ENCODE results near the gene TNS1. TPM values are rescaled to one million over a fixed set of nuclear protein-coding genes. Genes with fewer than 3 reads are reported as not detected.

The TNS1 gene
- total RNA-seq, 1 experiment from 2014 or later: 3.4 TPM

DNA sequence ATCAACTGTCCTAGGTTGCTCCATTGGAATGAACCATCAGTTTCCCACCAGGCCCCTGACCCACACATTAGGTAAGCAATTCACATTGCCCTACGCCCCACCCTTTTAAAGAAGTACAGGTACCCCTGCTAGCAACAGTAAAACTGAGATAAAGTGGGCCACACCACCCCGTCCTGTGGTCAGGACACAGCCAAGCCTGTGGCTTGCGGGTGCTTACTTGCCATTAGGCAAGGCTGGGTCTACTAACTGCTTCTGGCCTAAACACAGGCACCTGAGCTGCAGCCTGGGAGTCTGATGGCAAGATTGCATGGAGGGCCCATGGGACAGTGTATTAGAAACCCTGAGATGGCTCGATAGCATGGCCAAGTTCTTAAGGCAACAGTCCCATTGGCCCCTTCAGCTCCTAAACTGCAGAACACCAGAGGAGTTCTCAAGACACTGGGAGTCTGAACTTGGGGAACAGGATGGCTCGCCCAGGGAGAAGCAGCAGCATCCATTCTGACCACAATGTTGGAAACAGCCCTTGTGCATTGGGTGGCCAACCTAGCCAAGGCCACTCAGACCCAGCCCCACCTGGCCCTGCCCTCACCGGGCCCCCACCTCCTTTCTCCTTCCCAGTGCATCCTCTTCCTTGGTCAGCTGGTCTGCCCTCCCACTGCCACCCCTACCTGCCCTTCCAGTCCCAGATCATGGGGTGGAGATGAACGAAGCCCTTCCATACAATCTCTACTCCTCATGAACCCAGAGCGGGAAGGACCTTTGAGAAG, 177.1 kb downstream of the TNS1 start:
- no peaks in the 10 kb centered on the region for H3K79me2 ChIP-seq (ENCODE audit: insufficient read depth, low read length)
- no peak overlapping the region for H3K9ac ChIP-seq (ENCODE audit: extremely low read depth, insufficient read length, low read length)
- H3K4me1 Mint-ChIP-seq: peaks cover 5 to 19% of the 10 kb centered on the region in 2 experiments
- H3K4ac ChIP-seq (ENCODE audit: low read depth, low read length): no peak overlapping the region
- no peak overlapping the region for H3K27ac ChIP-seq (ENCODE audit: insufficient read length, low read depth, low read length)
- no peak overlapping the region for H3K4me2 ChIP-seq (ENCODE audit: insufficient read depth, insufficient read length, low read length)
- TF ChIP-seq, protein P1, sequence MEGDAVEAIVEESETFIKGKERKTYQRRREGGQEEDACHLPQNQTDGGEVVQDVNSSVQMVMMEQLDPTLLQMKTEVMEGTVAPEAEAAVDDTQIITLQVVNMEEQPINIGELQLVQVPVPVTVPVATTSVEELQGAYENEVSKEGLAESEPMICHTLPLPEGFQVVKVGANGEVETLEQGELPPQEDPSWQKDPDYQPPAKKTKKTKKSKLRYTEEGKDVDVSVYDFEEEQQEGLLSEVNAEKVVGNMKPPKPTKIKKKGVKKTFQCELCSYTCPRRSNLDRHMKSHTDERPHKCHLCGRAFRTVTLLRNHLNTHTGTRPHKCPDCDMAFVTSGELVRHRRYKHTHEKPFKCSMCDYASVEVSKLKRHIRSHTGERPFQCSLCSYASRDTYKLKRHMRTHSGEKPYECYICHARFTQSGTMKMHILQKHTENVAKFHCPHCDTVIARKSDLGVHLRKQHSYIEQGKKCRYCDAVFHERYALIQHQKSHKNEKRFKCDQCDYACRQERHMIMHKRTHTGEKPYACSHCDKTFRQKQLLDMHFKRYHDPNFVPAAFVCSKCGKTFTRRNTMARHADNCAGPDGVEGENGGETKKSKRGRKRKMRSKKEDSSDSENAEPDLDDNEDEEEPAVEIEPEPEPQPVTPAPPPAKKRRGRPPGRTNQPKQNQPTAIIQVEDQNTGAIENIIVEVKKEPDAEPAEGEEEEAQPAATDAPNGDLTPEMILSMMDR (conservative IDR thresholded peaks at IDR 0.05): no peak
- H2BK15ac ChIP-seq (ENCODE audit: low read depth, low read length): no peak overlapping the region
- no peaks in the 10 kb centered on the region; a peak in 1 of 5 replicates for H3K9me3 Mint-ChIP-seq
- no peak overlapping the region for H2AFZ ChIP-seq (ENCODE audit: low read length)
- no peak overlapping the region for H4K91ac ChIP-seq (ENCODE audit: insufficient read length, low read depth, low read length)
- H3K27ac Mint-ChIP-seq: no peak overlapping the region; a peak in 1 of 7 replicates
- peaks cover 1% of the 10 kb centered on the region; the same call in 1 of the 2 replicates for H3K27me3 Mint-ChIP-seq (ENCODE audit: low read depth)
- H4K20me1 ChIP-seq (ENCODE audit: control insufficient read depth, insufficient read depth, insufficient read length): no peaks in the 10 kb centered on the region
- no peaks in the 10 kb centered on the region for H3K27me3 ChIP-seq (ENCODE audit: insufficient read depth, low read length)
- no peaks in the 10 kb centered on the region for H3K36me3 Mint-ChIP-seq (ENCODE audit: insufficient read depth in 1 of 3, low read depth in 3 of 3)
- no peaks in the 10 kb centered on the region for H3K23me2 ChIP-seq (ENCODE audit: insufficient read length, low read depth, low read length, poor library complexity, severe bottlenecking)
- no peak overlapping the region for H3K23ac ChIP-seq (ENCODE audit: insufficient read length, low read depth, low read length)
- H3K18ac ChIP-seq (ENCODE audit: insufficient read length, low read depth, low read length): no peak overlapping the region
- H3T11ph ChIP-seq (ENCODE audit: low read length): no peak overlapping the region
- H3K4me1 ChIP-seq (ENCODE audit: insufficient read depth, low read length): no peaks in the 10 kb centered on the region
- H2BK12ac ChIP-seq (ENCODE audit: insufficient read length, low read depth, low read length): no peak overlapping the region
- no peak overlapping the region for H3K56ac ChIP-seq (ENCODE audit: insufficient read length, low read depth, low read length)
- no peak overlapping the region; the same call in 1 of the 2 replicates for H3K14ac ChIP-seq (ENCODE audit: insufficient read depth, low read length)
- no peaks in the 10 kb centered on the region for H3K79me1 ChIP-seq (ENCODE audit: insufficient read depth, low read depth, low read length, poor library complexity, severe bottlenecking)
- DNase-seq: no peak
- H4K5ac ChIP-seq (ENCODE audit: insufficient read length, low read depth, low read length): no peak overlapping the region
- no peak overlapping the region for H2BK20ac ChIP-seq (ENCODE audit: low read depth, low read length, poor library complexity, severe bottlenecking)
- H2AK5ac ChIP-seq (ENCODE audit: insufficient read length, low read length): no peak overlapping the region
- no peaks in the 10 kb centered on the region for H3K9me3 ChIP-seq (ENCODE audit: control insufficient read depth, low read depth, low read length)
- no CpG with 5 or more reads among the region's 8 CpGs for WGBS (ENCODE audit: extremely low coverage, insufficient read length, low lambda C conversion rate)
- no peak overlapping the region for H3K4me3 Mint-ChIP-seq
- no peak overlapping the region for H2BK5ac ChIP-seq (ENCODE audit: insufficient read length, low read length)
- H2BK120ac ChIP-seq (ENCODE audit: low read depth, low read length, poor library complexity, severe bottlenecking): no peak overlapping the region
- H4K8ac ChIP-seq (replicated peaks; ENCODE audit: insufficient read length, low read depth, low read length): no peak overlapping the region
